HG02840 (cell line): ENCODE measurements around the gene NSFL1C.

Source experiments
- ATAC-seq: cut with Tn5 transposase; IDR thresholded peaks from one replicate; pipeline ENCODE4 v1.9.1; 2021; ENCODE audit warnings: mild to moderate bottlenecking, moderate library complexity, moderate number of reproducible peaks; ENCODE audit not compliant: unreplicated experiment, low FRiP score

The NSFL1C gene

GRCh38 chr20:1486566-1486965 lies 19.9 kb upstream of the NSFL1C start:
- ATAC-seq: no peak

GRCh38 chr20:1484438-1485116 lies 17.9 kb upstream of the NSFL1C start:
- ATAC-seq: no peak

- ATAC-seq: no peak
Observed at GRCh38 chr20:1479831-1480595, 13.4 kb upstream of the NSFL1C start.

GRCh38 chr20:1478566-1478965 lies 11.9 kb upstream of the NSFL1C start:
- ATAC-seq: no peak

- ATAC-seq: no peak
Observed at GRCh38 chr20:1477896-1478490, 11.3 kb upstream of the NSFL1C start.

- no peak for ATAC-seq
Observed at GRCh38 chr20:1474817-1475603, 8.4 kb upstream of the NSFL1C start.

GRCh38 chr20:1474325-1474724 lies 7.7 kb upstream of the NSFL1C start:
- no peak for ATAC-seq

- no peak for ATAC-seq
Observed at GRCh38 chr20:1473246-1474220, 6.9 kb upstream of the NSFL1C start.

- no peak for ATAC-seq
Observed at GRCh38 chr20:1472556-1473245, 6.1 kb upstream of the NSFL1C start.

GRCh38 chr20:1471242-1471641 lies 4.6 kb upstream of the NSFL1C start:
- no peak for ATAC-seq

GRCh38 chr20:1469925-1470571 lies 3.4 kb upstream of the NSFL1C start:
- ATAC-seq: no peak

GRCh38 chr20:1469306-1469905 lies 2.8 kb upstream of the NSFL1C start:
- no peak for ATAC-seq

- ATAC-seq: no peak
Observed at GRCh38 chr20:1468117-1468624, 1.5 kb upstream of the NSFL1C start.

GRCh38 chr20:1467355-1468116 lies 887 bp upstream of the NSFL1C start:
- peak; percentile 6 for ATAC-seq

- no peak for ATAC-seq
Observed at GRCh38 chr20:1467082-1467354, 369 bp upstream of the NSFL1C start.

GRCh38 chr20:1465470-1466210 lies 1.0 kb downstream of the NSFL1C start:
- ATAC-seq: no peak
